T-helper 2 cell treated with Interferon-gamma antibody and Interleukin-4, amounts not matched to agents 5 μg/mL and 100 μg/mL, for 36 hours (primary cell): Measurements from ENCODE around the gene CD74.
"Not testable (repeated sequence)": the region's sequence is repeated elsewhere in the genome, so short reads cannot be mapped to it uniquely, and the experiment has no call there.

Experiments used
- DNase-seq: peaks from one replicate; pipeline ENCODE4 v3.0.0; 2021; ENCODE audit warnings: low spot score
- H3K27ac Mint-ChIP-seq: one replicate; pipeline ENCODE4 v1.8.0; 2021; ENCODE audit warnings: mild to moderate bottlenecking, mixed read lengths
- H3K27me3 Mint-ChIP-seq: one replicate; pipeline ENCODE4 v1.8.0; 2021; ENCODE audit warnings: low read depth, mixed read lengths
- H3K36me3 Mint-ChIP-seq: one replicate; pipeline ENCODE4 v1.8.0; 2021; ENCODE audit warnings: low read depth, mixed read lengths
- H3K4me1 Mint-ChIP-seq: one replicate; pipeline ENCODE4 v1.8.0; 2021; ENCODE audit warnings: low read depth, mixed read lengths
- H3K4me3 Mint-ChIP-seq: one replicate; pipeline ENCODE4 v1.8.0; 2022; ENCODE audit warnings: mild to moderate bottlenecking, moderate library complexity, mixed read lengths
- H3K9me3 Mint-ChIP-seq: one replicate; pipeline ENCODE4 v1.8.0; 2021; ENCODE audit warnings: mixed read lengths

Gene CD74

GRCh38 chr5:150431048-150431447, 18.3 kb upstream of the CD74 start:
- Mint-ChIP-seq H3K27me3 (no peaks in the 10 kb centered on the region), H3K36me3 (no peaks in the 10 kb centered on the region), H3K4me3 (no peak overlapping the region), H3K27ac (no peak overlapping the region), H3K4me1 (peaks cover 4% of the 10 kb centered on the region), H3K9me3 (no peaks in the 10 kb centered on the region)
- no peak for DNase-seq

- Mint-ChIP-seq H3K27ac (no peak overlapping the region), H3K27me3 (peaks cover 2% of the 10 kb centered on the region), H3K36me3 (no peaks in the 10 kb centered on the region), H3K4me3 (no peak overlapping the region), H3K9me3 (no peaks in the 10 kb centered on the region), H3K4me1 (no peaks in the 10 kb centered on the region)
- no peak for DNase-seq
Measured at GRCh38 chr5:150429410-150429873, 16.7 kb upstream of the CD74 start.

- no peak overlapping the region for H3K27ac Mint-ChIP-seq
- H3K27me3 Mint-ChIP-seq = peaks cover 2% of the 10 kb centered on the region
- no peak overlapping the region for H3K4me3 Mint-ChIP-seq
Measured at GRCh38 chr5:150428978-150429377, 16.3 kb upstream of the CD74 start.

GRCh38 chr5:150428106-150428876, 15.6 kb upstream of the CD74 start:
- Mint-ChIP-seq H3K27ac (no peak overlapping the region), H3K36me3 (no peaks in the 10 kb centered on the region), H3K4me1 (no peaks in the 10 kb centered on the region), H3K9me3 (no peaks in the 10 kb centered on the region), H3K4me3 (no peak overlapping the region), H3K27me3 (peaks cover 2% of the 10 kb centered on the region)
- no peak for DNase-seq

More at GRCh38 chr5:150428978-150429377, 16.3 kb upstream of the CD74 start:
- Mint-ChIP-seq H3K4me1 (no peaks in the 10 kb centered on the region), H3K36me3 (no peaks in the 10 kb centered on the region), H3K9me3 (no peaks in the 10 kb centered on the region)
- DNase-seq = no peak

- not testable (repeated sequence) for H3K9me3 Mint-ChIP-seq, H3K36me3 Mint-ChIP-seq, H3K27ac Mint-ChIP-seq, DNase-seq, H3K4me1 Mint-ChIP-seq, H3K4me3 Mint-ChIP-seq, H3K27me3 Mint-ChIP-seq
Measured at GRCh38 chr5:150426165-150426564, 13.5 kb upstream of the CD74 start.

- peaks cover 2% of the 10 kb centered on the region for H3K4me1 Mint-ChIP-seq
- no peaks in the 10 kb centered on the region for H3K36me3 Mint-ChIP-seq
- peaks cover 21% of the 10 kb centered on the region for H3K27me3 Mint-ChIP-seq
- no peak overlapping the region for H3K4me3 Mint-ChIP-seq
- no peaks in the 10 kb centered on the region for H3K9me3 Mint-ChIP-seq
- H3K27ac Mint-ChIP-seq = no peak overlapping the region
- no peak for DNase-seq
Measured at GRCh38 chr5:150422758-150423157, 10.0 kb upstream of the CD74 start.

- no peak for DNase-seq
- Mint-ChIP-seq H3K27ac (no peak overlapping the region), H3K4me3 (no peak overlapping the region), H3K9me3 (no peaks in the 10 kb centered on the region), H3K36me3 (no peaks in the 10 kb centered on the region), H3K4me1 (peaks cover 2% of the 10 kb centered on the region), H3K27me3 (peaks cover 21% of the 10 kb centered on the region)
Measured at GRCh38 chr5:150422075-150422474, 9.4 kb upstream of the CD74 start.

- no peak overlapping the region for H3K27ac Mint-ChIP-seq
- DNase-seq = no peak
- H3K9me3 Mint-ChIP-seq = no peaks in the 10 kb centered on the region
- no peak overlapping the region for H3K4me3 Mint-ChIP-seq
- peaks cover 21% of the 10 kb centered on the region for H3K27me3 Mint-ChIP-seq
- H3K4me1 Mint-ChIP-seq = peaks cover 5% of the 10 kb centered on the region
- no peaks in the 10 kb centered on the region for H3K36me3 Mint-ChIP-seq
Measured at GRCh38 chr5:150419630-150420270, 7.0 kb upstream of the CD74 start.

GRCh38 chr5:150413902-150414790, 1.4 kb upstream of the CD74 start:
- H3K27ac Mint-ChIP-seq = peak overlapping the region; percentile 98
- peaks cover 16% of the 10 kb centered on the region for H3K36me3 Mint-ChIP-seq
- H3K4me1 Mint-ChIP-seq = peaks cover 30% of the 10 kb centered on the region
- not testable (repeated sequence) for DNase-seq, H3K9me3 Mint-ChIP-seq, H3K27me3 Mint-ChIP-seq
- peak overlapping the region; percentile 36 for H3K4me3 Mint-ChIP-seq

- Mint-ChIP-seq H3K27ac (peak overlapping the region; percentile 98), H3K36me3 (peaks cover 21% of the 10 kb centered on the region), H3K27me3 (no peaks in the 10 kb centered on the region), H3K4me1 (peaks cover 30% of the 10 kb centered on the region), H3K4me3 (peak overlapping the region; percentile 92), H3K9me3 (no peaks in the 10 kb centered on the region)
- no peak for DNase-seq
Measured at GRCh38 chr5:150413176-150413901, 629 bp upstream of the CD74 start.

GRCh38 chr5:150411245-150411979, 1.3 kb downstream of the CD74 start:
- H3K4me3 Mint-ChIP-seq = peak overlapping the region; percentile 92
- H3K4me1 Mint-ChIP-seq = peaks cover 30% of the 10 kb centered on the region
- no peaks in the 10 kb centered on the region for H3K27me3 Mint-ChIP-seq
- H3K36me3 Mint-ChIP-seq = peaks cover 30% of the 10 kb centered on the region
- peak overlapping the region; percentile 98 for H3K27ac Mint-ChIP-seq
- no peaks in the 10 kb centered on the region for H3K9me3 Mint-ChIP-seq
- DNase-seq = peak; percentile 65

- peak overlapping the region; percentile 98 for H3K27ac Mint-ChIP-seq
- peaks cover 37% of the 10 kb centered on the region for H3K36me3 Mint-ChIP-seq
- DNase-seq = peak; percentile 35
- peaks cover 30% of the 10 kb centered on the region for H3K4me1 Mint-ChIP-seq
- no peaks in the 10 kb centered on the region for H3K9me3 Mint-ChIP-seq
- peak overlapping the region; percentile 92 for H3K4me3 Mint-ChIP-seq
- no peaks in the 10 kb centered on the region for H3K27me3 Mint-ChIP-seq
Measured at GRCh38 chr5:150410524-150411244, 2.0 kb downstream of the CD74 start.
